ENCODE results near the gene HYOU1.

The HYOU1 gene

GRCh38 chr11:119057000-119057769 lies at the start of gene HYOU1:
Gene HYOU1, minus strand, starts transcription at chr11:119057205. Its CDS starts 1,045 bp downstream, at chr11:119056160.
- TF ChIP-seq CTCF (conservative IDR thresholded peaks at IDR 0.05), result peak; percentile 19; the same call in 1 of the 2 replicates
- H3K27ac ChIP-seq, result peak within 1 kb of the TSS; percentile 89

GRCh38 chr11:119103793-119104192 lies 46.8 kb upstream of the HYOU1 start:
- peak overlapping the region; percentile 99 for H3K27ac ChIP-seq
- no peak for TF ChIP-seq CTCF (conservative IDR thresholded peaks at IDR 0.05)

GRCh38 chr11:119103161-119103664 lies 46.2 kb upstream of the HYOU1 start:
- H3K27ac ChIP-seq, result peak overlapping the region; percentile 99

- no peak for TF ChIP-seq CTCF (conservative IDR thresholded peaks at IDR 0.05)
- H3K27ac ChIP-seq, result peak within 1 kb of the TSS; percentile 99
Measured at GRCh38 chr11:119101759-119102423, 44.9 kb upstream of the HYOU1 start, which contains the start of gene DPAGT1. Gene DPAGT1, minus strand, starts transcription at chr11:119101853. Its CDS starts 198 bp downstream, at chr11:119101655.

GRCh38 chr11:119100994-119101758 lies 44.2 kb upstream of the HYOU1 start:
- no peak; the same call in 1 of the 2 replicates for TF ChIP-seq CTCF (conservative IDR thresholded peaks at IDR 0.05)
- peak overlapping the region; percentile 99 for H3K27ac ChIP-seq

GRCh38 chr11:119100246-119100970 lies 43.4 kb upstream of the HYOU1 start:
- TF ChIP-seq CTCF (conservative IDR thresholded peaks at IDR 0.05), result peak; percentile 83
- H3K27ac ChIP-seq, result peak overlapping the region; percentile 99

- no peak for TF ChIP-seq CTCF (conservative IDR thresholded peaks at IDR 0.05)
- peak overlapping the region; percentile 99 for H3K27ac ChIP-seq
Measured at GRCh38 chr11:119099711-119100110, 42.7 kb upstream of the HYOU1 start.

All from VCaP (cell line).